DLD1 (cell line): ENCODE measurements around the gene CENPA.

Experiments
- in situ Hi-C: cut with HindIII; loops from 2 replicates; pipeline ENCODE4 v1.10.0; 2017; ENCODE audit warnings: low sequenced_read_pairs

CENPA gene

DNA sequence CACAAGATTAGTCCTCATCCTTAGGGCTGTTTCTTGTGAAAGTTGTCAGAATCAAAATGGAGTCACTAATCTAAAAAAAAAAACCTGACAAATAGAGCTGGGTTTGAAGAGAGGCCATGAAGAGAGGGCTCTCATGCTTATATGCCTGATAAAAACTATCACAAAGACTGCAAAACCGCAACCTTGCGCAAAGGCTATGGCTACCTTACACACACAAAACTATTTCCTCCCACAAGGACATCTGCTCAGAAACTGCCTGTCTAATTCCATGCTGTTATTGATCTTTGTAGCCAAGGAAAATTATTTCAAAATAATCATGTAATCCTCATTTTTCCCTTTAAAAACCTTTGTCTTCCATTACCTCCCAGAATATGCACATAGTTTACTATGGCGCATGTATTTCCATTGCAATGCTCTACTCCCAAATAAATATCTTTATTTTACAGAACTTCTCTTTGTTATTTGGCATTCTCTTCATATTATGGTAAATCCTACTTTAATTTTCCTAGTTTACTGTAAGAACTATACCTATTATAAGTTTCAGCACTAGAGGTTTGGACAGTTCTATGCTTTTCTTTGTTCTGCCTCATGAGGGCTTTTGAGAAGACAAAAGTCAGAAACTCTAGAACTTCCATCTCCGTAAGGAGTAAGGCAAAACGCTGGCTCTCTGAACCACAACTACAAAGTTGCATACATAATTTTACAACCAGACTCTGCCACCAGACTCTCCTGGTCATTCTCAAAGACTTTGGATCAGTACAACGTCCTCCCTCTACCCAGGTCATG lies 52.5 kb downstream of the CENPA start:
- in situ Hi-C loops = no loop called here

DNA sequence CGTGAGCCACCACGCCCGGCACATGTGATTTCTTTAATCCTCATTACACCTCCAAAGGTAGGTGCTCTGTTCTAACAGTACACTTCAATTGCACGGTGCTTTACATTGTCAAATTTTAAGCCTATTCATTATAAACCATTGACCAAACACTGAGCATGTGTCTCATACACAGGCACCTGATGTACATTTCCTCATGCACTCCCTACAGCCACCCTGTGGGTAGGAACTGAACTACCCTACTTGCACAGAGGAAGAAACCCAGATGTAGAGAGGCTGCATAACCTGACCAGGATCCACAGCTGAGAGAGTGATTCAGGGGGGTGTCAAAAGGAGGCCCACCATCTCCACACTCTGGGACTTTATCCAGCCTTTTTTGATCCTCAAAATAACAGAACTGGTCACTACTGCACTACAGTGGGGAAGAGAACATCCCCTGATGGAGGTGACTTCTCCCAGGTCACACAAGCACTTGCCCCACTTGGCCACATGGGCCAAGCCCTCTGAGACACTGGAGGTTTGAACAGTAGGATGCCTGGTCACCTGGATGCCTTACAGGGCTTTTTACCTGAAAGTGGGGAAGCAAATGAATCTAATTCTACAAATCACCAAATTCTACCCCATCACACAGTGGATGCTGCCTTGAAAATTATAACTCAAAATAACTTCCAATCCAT lies 55.2 kb downstream of the CENPA start:
- in situ Hi-C loops = no loop called here

DNA sequence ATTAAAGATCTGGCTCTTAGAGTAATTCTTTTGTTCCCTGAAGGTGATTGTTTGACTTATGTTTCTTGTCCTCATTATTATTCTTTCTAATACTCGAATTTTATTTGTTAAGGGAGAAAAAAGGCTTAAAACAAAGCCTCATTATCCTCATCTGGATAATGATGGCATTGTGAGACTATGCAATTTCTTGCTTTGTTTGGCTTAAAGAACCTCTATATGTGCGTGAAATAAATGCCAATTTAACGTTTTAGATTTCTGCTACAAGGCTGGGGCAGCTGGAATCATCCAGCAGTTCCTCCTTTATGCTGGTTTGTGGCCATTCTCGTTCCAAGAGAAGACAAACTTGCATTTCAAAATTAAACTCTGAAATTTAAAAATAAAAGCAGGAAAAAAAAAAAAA lies 57.2 kb downstream of the CENPA start:
- in situ Hi-C loops = no loop called here
